ENCODE measurements around the gene DNAJC1.

DNAJC1 gene

GRCh38 chr10:21976280-21976679 is 27.2 kb downstream of the DNAJC1 start:
- no peak for DNase-seq (ENCODE audit: extremely low read depth, low read depth)
- no peak for TF ChIP-seq CTCF (IDR thresholded peaks at IDR 0.05; ENCODE audit: low read depth, low read length, missing control alignments)
- H3K4me3 ChIP-seq (replicated peaks; ENCODE audit: low read depth, low read length), result no peak overlapping the region

- no peak for TF ChIP-seq CTCF (IDR thresholded peaks at IDR 0.05; ENCODE audit: low read depth, low read length, missing control alignments)
- DNase-seq (ENCODE audit: extremely low read depth, low read depth), result no peak
- no peak overlapping the region for H3K4me3 ChIP-seq (replicated peaks; ENCODE audit: low read depth, low read length)
These were observed 28.0 kb downstream of the DNAJC1 start for GRCh38 chr10:21975378-21975990.

- no peak for TF ChIP-seq CTCF (IDR thresholded peaks at IDR 0.05; ENCODE audit: low read depth, low read length, missing control alignments)
- no peak for DNase-seq (ENCODE audit: extremely low read depth, low read depth)
These were observed 30.9 kb downstream of the DNAJC1 start for GRCh38 chr10:21972584-21972983.

GRCh38 chr10:21969326-21970287 is 33.9 kb downstream of the DNAJC1 start:
- no peak for TF ChIP-seq CTCF (IDR thresholded peaks at IDR 0.05; ENCODE audit: low read depth, low read length, missing control alignments)
- no peak overlapping the region for H3K4me3 ChIP-seq (replicated peaks; ENCODE audit: low read depth, low read length)
- no peak for DNase-seq (ENCODE audit: extremely low read depth, low read depth)

More at GRCh38 chr10:21972584-21972983, 30.9 kb downstream of the DNAJC1 start:
- no peak overlapping the region for H3K4me3 ChIP-seq (replicated peaks; ENCODE audit: low read depth, low read length)

GRCh38 chr10:21964983-21965665 is 38.4 kb downstream of the DNAJC1 start:
- no peak for DNase-seq (ENCODE audit: extremely low read depth, low read depth)
- no peak overlapping the region for H3K4me3 ChIP-seq (replicated peaks; ENCODE audit: low read depth, low read length)
- no peak for TF ChIP-seq CTCF (IDR thresholded peaks at IDR 0.05; ENCODE audit: low read depth, low read length, missing control alignments)

- DNase-seq (ENCODE audit: extremely low read depth, low read depth), result no peak
- no peak for TF ChIP-seq CTCF (IDR thresholded peaks at IDR 0.05; ENCODE audit: low read depth, low read length, missing control alignments)
- no peak overlapping the region for H3K4me3 ChIP-seq (replicated peaks; ENCODE audit: low read depth, low read length)
These were observed 41.2 kb downstream of the DNAJC1 start for GRCh38 chr10:21962358-21962757.
